NK-92 treated with Interleukin-12 subunit alpha and Interleukin-12 subunit beta, amount 100 ng/mL, for 24 hours (cell line): ENCODE data around the gene S100B.

Source experiments
- DNase-seq: peaks from one replicate; lab custom pipeline; 2025; lab: John Stamatoyannopoulos, UW

Gene S100B

DNA sequence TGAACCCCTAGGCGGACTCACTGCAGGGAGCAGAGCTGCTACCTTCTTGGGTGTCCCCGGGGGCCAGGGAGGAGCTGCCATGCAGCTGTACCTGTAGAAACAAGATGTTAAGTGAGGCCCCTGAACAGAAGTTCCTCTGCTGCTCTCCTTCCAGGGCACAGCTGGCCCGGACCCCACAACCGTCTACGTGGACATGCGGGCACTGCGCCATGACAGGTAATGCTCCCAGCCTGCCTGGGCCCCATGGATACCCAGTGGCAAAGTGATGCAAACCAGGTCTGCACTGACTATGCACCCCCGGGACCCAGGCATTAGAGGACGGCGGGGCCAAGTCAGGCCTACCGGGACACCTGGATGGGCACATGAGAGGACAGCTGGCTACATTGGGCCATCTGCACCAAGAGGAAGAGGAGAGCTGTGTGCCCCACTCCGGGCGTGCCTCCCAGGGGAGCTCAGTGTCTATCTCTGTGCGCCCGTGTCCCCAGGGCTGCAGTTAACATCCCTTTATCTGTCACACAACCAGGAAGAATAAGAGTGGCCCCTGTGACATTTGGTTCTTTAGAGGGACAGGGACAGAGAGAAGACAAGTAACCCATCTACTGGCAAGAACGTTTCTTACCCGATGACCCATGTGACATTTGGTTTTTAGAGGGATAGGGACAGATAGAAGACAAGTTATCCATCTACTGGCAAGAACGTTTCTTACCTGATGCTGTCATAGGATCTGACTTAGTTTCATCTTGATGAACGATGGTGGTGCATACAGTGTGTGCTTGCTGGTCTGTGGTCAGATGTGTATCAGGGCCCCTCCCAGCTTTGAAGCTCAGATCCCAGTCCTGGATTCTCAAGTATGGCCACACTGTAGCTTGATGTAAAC, 44.1 kb downstream of the S100B start:
- no peak for DNase-seq

DNA sequence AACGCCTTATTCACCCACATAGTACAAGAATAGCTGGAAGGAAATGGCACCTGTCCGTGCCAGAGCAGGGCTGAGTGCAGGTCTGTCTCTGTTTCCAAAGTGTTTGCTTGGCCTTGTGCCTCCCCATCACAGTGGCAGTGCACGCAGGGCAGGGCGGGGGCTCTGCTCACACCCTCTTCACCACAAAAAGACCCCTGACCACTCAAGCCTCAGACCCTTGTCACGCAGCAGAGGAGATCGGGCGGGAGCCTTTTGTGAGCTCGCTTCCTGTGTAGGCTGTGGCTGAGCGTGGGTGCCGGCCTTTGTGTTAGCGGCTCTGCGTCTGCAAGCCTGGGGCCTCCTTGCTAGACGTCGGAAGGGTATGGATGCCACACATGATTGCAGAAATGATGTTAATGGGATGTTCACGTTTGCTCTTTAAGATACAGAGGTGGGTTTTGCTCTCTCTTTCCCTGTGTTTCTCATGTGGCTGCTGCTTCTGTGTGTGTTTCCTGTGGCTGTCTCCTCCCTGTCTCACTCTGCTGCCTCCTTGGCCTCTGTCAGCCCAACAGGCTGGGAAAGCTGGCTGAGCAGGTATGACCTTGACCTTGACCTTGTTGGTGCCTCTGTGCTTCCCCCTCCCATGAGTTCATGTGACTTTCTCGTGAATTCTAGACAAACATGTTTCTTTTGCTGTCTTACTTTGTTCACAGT, 45.4 kb downstream of the S100B start:
- DNase-seq, result peak; percentile 68

DNA sequence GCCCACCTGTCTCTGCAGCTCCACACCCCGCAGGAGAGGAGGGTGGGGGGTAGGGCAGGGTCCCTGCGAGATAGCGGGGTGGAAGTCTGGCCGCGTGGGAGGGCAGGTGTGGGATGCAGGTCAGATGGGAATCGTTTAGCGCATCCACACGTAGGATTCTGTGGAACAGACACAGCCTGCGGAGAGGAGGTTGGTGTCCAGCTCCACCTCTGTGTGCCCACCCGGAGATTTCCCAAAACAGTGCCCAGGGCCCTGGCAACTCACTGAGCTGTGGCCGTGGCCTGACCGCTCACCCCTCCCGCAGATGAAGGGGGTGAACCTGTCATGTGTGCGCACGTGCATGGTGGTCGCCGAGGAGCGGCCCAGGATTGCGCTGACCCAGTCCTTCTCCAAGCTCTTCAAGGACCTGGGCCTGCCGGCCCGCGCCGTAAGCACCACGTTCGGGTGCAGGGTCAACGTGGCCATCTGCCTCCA, 46.9 kb downstream of the S100B start:
- DNase-seq, result no peak

DNA sequence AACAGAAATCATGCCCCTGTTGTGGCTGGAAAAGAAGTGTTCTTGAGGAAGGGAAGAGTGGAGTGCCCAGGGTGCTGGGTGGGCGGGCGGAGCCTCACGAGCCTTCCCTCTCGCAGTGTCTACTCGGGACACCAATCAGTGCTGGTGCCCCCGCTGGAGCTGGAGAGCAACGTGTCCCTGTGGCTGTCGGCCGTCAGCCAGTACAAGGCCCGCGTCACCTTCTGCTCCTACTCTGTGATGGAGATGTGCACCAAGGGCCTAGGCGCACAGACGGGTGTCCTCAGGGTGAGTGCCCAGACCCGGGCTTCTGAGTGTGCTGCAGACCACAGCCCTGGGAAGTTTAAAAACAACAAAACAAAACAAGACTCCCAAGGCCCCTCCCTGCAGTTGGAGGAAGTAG, 47.4 kb downstream of the S100B start:
- no peak for DNase-seq

DNA sequence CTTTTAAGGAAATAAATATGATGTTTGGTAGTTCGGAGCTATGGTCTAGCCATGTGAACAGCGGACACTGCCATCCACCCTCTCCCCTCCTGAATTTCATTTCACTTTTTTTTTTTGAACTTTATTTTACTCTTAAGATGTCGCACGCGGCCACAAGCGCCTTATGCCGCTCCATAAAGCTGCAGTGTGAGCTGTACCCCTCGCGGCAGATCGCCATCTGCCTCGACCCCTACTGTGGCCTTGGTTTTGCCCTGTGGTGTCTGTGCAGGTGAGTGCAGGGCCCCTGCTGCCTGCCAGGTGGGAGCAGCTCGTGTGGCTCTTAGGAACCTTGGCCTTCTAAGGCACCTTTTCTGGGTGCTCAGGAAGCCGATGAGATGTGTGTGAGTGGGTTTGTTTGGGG, 48.1 kb downstream of the S100B start:
- no peak for DNase-seq

DNA sequence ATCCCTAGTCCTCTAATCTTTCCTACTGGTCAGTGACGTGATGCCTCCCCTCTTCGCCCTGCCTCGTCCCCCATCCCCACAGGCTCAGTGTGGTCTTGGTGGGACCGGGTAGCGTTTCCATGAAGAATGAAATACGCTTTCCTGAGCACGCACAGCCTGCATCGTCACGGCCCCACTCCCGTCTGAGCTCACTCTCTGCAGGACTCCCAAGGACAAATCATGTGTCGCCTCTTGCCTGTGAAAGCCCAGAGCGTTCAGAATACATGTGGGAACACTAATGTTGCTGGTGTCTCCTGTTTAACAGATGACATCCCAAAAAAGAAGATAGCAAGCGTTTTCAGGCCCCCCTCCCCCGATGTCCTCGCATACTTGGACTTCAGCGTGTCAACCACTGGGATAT, 49.2 kb downstream of the S100B start:
- DNase-seq, result no peak

DNA sequence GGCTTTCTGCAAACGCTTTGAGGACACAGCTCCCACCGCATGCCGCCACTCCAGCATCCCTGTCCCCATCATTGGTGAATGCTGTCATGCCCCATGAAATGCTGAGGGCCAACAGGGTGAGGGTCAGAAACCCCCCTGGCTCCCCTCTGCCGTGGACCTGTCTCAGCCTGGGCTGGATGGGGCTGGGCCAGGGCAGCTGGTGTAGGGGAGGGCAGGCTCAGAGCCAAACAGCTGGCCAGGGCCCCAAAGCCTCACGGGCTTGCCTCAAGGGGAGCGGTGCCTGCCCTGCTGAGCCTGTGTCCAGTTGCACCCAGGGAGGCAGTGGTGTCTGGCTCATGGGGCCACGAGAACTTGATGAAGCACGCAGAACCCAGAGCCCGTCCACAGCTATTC, 49.7 kb downstream of the S100B start:
- DNase-seq, result no peak

DNA sequence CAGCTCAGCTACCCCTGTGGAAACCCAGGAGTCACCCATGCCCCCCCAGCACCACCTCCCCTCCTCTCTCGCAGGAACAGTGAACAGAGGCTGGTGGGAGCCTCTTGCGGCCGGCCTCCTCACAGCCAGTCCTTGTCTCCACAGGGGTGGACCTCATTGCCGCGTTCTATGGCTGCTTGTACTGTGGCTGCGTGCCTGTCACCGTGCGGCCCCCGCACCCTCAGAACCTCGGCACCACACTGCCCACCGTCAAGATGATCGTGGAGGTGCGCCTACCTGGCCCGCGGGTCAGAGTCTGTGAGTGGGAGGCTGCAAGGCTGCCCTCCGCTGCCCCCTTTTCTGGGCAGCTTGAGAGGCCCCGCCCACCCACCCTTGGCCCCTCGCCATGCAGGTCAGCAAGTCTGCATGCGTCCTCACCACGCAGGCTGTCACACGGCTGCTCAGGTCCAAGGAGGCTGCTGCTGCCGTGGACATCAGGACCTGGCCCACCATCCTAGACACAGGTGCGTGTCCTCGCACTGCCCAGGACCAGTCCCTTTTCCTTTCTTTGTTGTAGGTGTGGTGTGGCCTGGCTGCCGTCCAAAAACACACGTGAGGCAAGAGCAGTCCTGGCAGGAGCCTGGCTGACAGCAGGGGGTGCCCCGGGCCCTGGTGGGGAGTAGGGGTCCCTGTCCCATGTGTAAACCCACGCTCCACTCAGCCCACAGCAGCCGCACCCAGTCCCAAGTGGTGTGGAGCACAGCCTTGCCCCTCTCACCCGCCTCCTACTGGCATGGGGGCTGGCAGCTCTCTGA, 50.3 kb downstream of the S100B start:
- no peak for DNase-seq

DNA sequence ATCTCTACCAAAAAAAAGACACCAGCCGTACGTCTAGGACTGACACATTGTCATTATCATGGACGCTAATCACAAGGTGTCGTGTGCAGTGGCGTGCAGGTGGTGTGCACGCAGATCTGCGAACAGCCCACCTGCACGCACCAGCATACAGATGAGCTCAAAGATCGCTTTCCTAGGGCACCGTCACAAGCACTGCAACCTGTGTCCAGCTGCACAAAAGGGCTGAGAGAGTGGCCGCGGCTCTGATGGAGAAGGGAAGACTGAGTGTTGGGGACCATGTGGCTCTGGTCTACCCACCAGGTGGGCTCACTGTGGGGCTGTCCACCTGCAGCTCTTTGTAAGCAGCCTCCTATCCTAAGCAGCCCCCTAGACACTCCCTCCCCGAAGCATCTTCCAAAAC, 50.9 kb downstream of the S100B start:
- DNase-seq, result no peak

DNA sequence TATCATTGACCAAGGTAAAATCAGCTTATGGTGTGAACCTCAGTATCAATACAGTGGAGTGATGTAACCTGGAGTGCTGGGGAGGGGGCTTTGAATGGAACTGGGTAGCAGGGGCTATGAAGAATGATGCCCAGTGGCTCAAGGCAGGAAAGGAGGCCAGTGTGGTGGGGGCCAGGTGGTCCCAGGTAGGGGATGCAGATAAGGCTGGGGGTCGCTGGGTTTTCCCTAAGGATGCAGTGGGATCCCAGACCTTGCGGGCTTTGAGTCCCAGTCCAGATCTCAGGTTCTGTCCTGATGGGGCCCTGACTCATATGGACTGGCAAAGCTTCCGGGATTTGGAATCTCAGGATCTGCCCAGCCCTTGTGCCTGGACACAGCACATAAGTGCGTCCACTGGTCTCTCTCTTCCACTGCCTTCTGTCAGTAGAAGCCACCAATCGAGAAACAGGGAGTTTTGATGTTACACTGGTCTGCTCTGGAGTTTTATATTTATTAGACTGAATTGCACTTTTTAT, 52.0 kb downstream of the S100B start:
- DNase-seq, result no peak

DNA sequence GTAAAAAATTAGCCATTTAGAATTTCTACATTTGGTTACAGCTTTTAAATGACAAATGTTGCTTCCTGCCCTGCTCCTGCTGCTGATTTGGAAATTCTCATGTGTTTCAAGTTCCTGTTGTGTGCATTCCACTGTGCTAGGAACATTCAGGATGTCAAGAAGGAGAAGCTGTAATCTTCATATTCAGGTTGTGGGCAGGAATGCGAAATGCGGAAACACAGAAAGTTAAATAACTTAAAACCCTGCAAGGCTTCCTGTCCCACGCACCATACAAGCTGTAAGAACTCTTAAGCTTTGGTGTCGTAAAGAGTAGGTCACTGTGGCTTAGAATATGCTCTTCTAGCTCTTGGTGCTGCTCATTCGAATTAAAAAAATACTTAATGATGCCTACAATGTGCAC, 52.6 kb downstream of the S100B start:
- no peak for DNase-seq

DNA sequence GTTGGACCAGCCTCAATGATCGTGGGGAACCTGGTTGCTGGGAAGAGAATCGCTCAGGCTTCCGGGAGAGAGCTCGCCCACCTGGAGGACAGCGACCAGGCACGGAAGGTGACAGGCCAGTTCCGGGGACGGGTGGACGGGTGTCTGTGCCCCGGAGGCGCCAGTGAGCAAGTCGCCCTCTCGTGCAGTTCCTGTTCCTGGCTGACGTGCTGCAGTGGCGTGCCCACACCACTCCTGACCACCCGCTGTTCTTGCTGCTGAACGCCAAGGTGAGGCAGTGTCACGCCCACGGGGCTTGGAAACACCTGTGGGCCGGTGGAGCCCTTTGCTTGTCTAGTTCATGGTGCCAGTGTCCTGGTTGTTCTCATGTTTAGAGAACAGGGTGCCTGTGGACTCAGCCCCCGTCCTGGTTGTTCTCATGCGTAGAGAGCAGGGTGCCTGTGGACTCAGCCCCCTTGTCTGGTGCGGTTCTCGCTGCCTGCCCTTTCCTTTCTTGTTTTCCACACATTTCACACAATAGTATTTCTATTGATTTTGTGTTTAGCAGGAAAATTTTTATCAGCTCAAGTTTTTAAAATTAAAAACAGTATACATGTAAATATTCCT, 53.1 kb downstream of the S100B start:
- no peak for DNase-seq

DNA sequence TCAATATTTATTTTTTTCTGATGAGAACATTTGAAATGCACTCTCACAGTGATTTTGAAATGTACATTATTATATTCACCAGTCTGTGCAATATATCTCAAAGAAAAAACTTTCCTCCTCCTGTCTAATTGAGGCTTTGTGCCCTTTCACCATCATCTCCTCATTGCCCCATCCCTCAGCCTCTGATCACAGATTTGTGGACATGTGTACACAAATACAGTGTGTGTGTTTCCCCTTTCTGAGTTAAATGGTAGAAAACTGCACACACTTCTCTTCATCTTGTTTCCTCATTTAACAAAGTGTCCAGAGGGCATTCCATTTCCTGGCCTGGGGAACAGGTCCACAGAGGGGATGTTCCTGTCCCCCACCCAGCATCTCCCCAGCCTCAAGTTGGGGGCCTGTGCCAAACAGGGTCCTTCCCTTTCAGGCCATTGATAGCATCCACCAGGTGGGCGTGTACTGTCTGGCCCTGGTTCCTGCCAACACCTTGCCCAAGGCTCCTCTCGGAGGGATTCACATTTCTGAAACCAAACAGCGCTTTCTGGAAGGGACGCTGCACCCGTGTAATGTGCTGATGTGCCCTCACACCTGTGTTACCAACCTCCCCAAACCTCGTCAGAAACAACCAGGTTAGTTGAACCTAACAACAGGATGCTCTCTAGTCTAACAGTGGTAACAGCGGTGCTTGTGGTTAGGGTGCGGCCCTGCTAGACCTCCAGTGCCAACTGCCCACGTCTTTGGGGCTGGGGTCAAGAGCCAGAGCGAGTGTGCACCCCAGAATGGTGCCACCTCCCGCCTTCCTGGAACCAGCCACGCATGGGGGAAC, 54.6 kb downstream of the S100B start:
- peak; percentile 40 for DNase-seq

DNA sequence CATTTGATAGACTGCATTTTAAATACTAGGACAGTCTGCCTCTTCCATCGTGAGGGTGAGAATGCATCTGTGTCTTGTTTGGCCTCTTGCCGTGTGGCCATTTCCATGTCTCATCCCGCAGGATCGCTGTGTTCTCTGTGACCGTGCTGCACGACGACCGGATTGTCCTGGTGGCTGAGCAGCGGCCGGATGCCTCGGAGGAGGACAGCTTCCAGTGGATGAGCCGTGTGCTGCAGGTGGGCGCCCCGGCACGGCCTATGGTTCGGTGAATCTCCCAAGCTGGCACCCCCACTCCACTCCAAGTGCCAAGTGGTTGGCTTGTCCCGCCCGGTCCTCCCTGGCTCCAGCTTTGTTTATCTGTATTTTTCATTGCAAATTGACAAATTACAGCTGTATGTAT, 55.2 kb downstream of the S100B start:
- no peak for DNase-seq
